HEK293 (cell line): Measurements from ENCODE around the gene ABCF1.

Experiments used
- KLF1 ChIP-seq: fragments of 450-650 bp; formaldehyde crosslinking; IDR thresholded peaks from 2 replicates; pipeline ENCODE4 v1.5.1; 2016; ENCODE audit warnings: missing biosample characterization, missing genetic modification characterization
- KLF8 ChIP-seq: fragments of 450-650 bp; formaldehyde crosslinking; IDR thresholded peaks from 2 replicates; pipeline ENCODE4 v1.5.1; 2016; ENCODE audit warnings: missing biosample characterization, missing genetic modification characterization
- RBAK ChIP-seq: fragments of 450-650 bp; formaldehyde crosslinking; IDR thresholded peaks from 2 replicates; pipeline ENCODE4 v1.5.1; 2016; ENCODE audit warnings: missing biosample characterization, missing genetic modification characterization
- SP7 ChIP-seq: fragments of 450-650 bp; formaldehyde crosslinking; IDR thresholded peaks from 2 replicates; pipeline ENCODE4 v1.5.1; 2016; ENCODE audit warnings: missing biosample characterization, missing genetic modification characterization
- WT1 ChIP-seq: fragments of 450-650 bp; formaldehyde crosslinking; IDR thresholded peaks from 2 replicates; pipeline ENCODE4 v1.5.1; 2016; ENCODE audit warnings: missing biosample characterization, missing genetic modification characterization
- YY2 ChIP-seq: fragments of 450-650 bp; formaldehyde crosslinking; IDR thresholded peaks from 2 replicates; pipeline ENCODE4 v1.5.1; 2016; ENCODE audit warnings: missing biosample characterization, missing genetic modification characterization
- ZBTB17 ChIP-seq: fragments of 450-650 bp; formaldehyde crosslinking; IDR thresholded peaks from 2 replicates; pipeline ENCODE4 v1.5.1; 2016; ENCODE audit warnings: missing biosample characterization, missing genetic modification characterization
- ZBTB48 ChIP-seq: fragments of 450-650 bp; formaldehyde crosslinking; IDR thresholded peaks from 2 replicates; pipeline ENCODE4 v1.5.1; 2016; ENCODE audit warnings: missing biosample characterization, missing genetic modification characterization
- ZFP37 ChIP-seq: fragments of 450-650 bp; formaldehyde crosslinking; IDR thresholded peaks from 2 replicates; pipeline ENCODE4 v1.5.1; 2016; ENCODE audit warnings: missing biosample characterization, missing genetic modification characterization
- ZNF175 ChIP-seq: fragments of 450-650 bp; formaldehyde crosslinking; IDR thresholded peaks from 2 replicates; pipeline ENCODE4 v1.5.1; 2016; ENCODE audit warnings: missing biosample characterization, missing genetic modification characterization
- ZNF214 ChIP-seq: fragments of 450-650 bp; formaldehyde crosslinking; IDR thresholded peaks from 2 replicates; pipeline ENCODE4 v1.5.1; 2017; ENCODE audit warnings: missing biosample characterization, mild to moderate bottlenecking, missing genetic modification characterization, borderline replicate concordance
- ZNF266 ChIP-seq: fragments of 450-650 bp; formaldehyde crosslinking; IDR thresholded peaks from 2 replicates; pipeline ENCODE4 v1.5.1; 2016; ENCODE audit warnings: missing biosample characterization, missing genetic modification characterization, low read depth
- ZNF302 ChIP-seq: fragments of 450-650 bp; formaldehyde crosslinking; IDR thresholded peaks from 2 replicates; pipeline ENCODE4 v1.5.1; 2016; ENCODE audit warnings: missing biosample characterization, missing genetic modification characterization, low read depth
- ZNF324 ChIP-seq: fragments of 450-650 bp; formaldehyde crosslinking; IDR thresholded peaks from 2 replicates; pipeline ENCODE4 v1.5.1; 2016; ENCODE audit warnings: missing biosample characterization, missing genetic modification characterization
- ZNF335 ChIP-seq: fragments of 450-650 bp; formaldehyde crosslinking; conservative IDR thresholded peaks from 2 replicates; pipeline ENCODE4 v1.5.1; 2016; ENCODE audit warnings: missing biosample characterization, missing genetic modification characterization
- ZNF341 ChIP-seq: fragments of 450-650 bp; formaldehyde crosslinking; IDR thresholded peaks from 2 replicates; pipeline ENCODE4; 2016; ENCODE audit warnings: low read depth, missing biosample characterization, missing genetic modification characterization
- ZNF37A ChIP-seq: fragments of 450-650 bp; IDR thresholded peaks from 2 replicates; pipeline ENCODE4 v1.5.1; 2018; ENCODE audit warnings: missing biosample characterization, missing genetic modification characterization
- ZNF521 ChIP-seq: fragments of 450-650 bp; formaldehyde crosslinking; IDR thresholded peaks from 2 replicates; pipeline ENCODE4 v1.5.1; 2017; ENCODE audit warnings: missing biosample characterization, mild to moderate bottlenecking, missing genetic modification characterization
- ZNF530 ChIP-seq: fragments of 450-650 bp; formaldehyde crosslinking; IDR thresholded peaks from 2 replicates; pipeline ENCODE4 v1.5.1; 2016; ENCODE audit warnings: low read depth, missing biosample characterization, missing genetic modification characterization
- ZNF560 ChIP-seq: fragments of 450-650 bp; formaldehyde crosslinking; IDR thresholded peaks from 2 replicates; pipeline ENCODE4 v1.5.1; 2017; ENCODE audit warnings: missing biosample characterization, missing genetic modification characterization, borderline replicate concordance
- ZNF561 ChIP-seq: fragments of 450-650 bp; IDR thresholded peaks from 2 replicates; pipeline ENCODE4 v1.5.1; 2018; ENCODE audit warnings: missing biosample characterization, missing genetic modification characterization, borderline replicate concordance
- ZNF596 ChIP-seq: fragments of 450-650 bp; IDR thresholded peaks from 2 replicates; pipeline ENCODE4 v1.5.0; 2018; ENCODE audit warnings: missing biosample characterization, mild to moderate bottlenecking, missing genetic modification characterization, moderate library complexity
- ZNF626 ChIP-seq: fragments of 450-650 bp; sonication (Bioruptor Pico); formaldehyde crosslinking; IDR thresholded peaks from 2 replicates; pipeline ENCODE4 v1.5.1; 2018; ENCODE audit warnings: missing biosample characterization, missing genetic modification characterization, inconsistent platforms
- ZNF664 ChIP-seq: fragments of 450-650 bp; formaldehyde crosslinking; IDR thresholded peaks from 2 replicates; pipeline ENCODE4 v1.5.1; 2016; ENCODE audit warnings: missing biosample characterization, missing genetic modification characterization
- ZNF677 ChIP-seq: fragments of 450-650 bp; IDR thresholded peaks from 2 replicates; pipeline ENCODE4 v1.5.0; 2018; ENCODE audit warnings: missing biosample characterization, mild to moderate bottlenecking, missing genetic modification characterization, moderate library complexity
- ZNF768 ChIP-seq: fragments of 450-650 bp; formaldehyde crosslinking; IDR thresholded peaks from 2 replicates; pipeline ENCODE4 v1.5.1; 2018; ENCODE audit warnings: missing biosample characterization, mild to moderate bottlenecking, missing genetic modification characterization
- ZNF776 ChIP-seq: fragments of 450-650 bp; formaldehyde crosslinking; IDR thresholded peaks from 2 replicates; pipeline ENCODE4 v1.5.0; 2017; ENCODE audit warnings: missing biosample characterization, missing genetic modification characterization, borderline replicate concordance
- ZNF777 ChIP-seq: fragments of 450-650 bp; formaldehyde crosslinking; IDR thresholded peaks from 2 replicates; pipeline ENCODE4 v1.5.1; 2017; ENCODE audit warnings: missing biosample characterization, missing genetic modification characterization, borderline replicate concordance
- ZSCAN30 ChIP-seq: fragments of 450-650 bp; IDR thresholded peaks from 2 replicates; pipeline ENCODE4 v1.5.1; 2018; ENCODE audit warnings: missing biosample characterization, mild to moderate bottlenecking, missing genetic modification characterization, moderate library complexity
- TF ChIP-seq, protein P1 (sequence below): fragments of 450-650 bp; IDR thresholded peaks from 2 replicates; pipeline ENCODE4 v1.5.1; 2018; ENCODE audit warnings: missing biosample characterization, missing genetic modification characterization
- TF ChIP-seq, protein P2 (sequence below): fragments of 450-650 bp; formaldehyde crosslinking; IDR thresholded peaks from 2 replicates; pipeline ENCODE4 v1.5.1; 2017; ENCODE audit warnings: missing biosample characterization, missing genetic modification characterization
- TF ChIP-seq, protein P3 (sequence below): fragments of 450-650 bp; formaldehyde crosslinking; IDR thresholded peaks from 2 replicates; pipeline ENCODE4 v1.5.1; 2016; ENCODE audit warnings: missing biosample characterization, missing genetic modification characterization, borderline replicate concordance
- TF ChIP-seq, protein P4 (sequence below): fragments of 450-650 bp; formaldehyde crosslinking; IDR thresholded peaks from 2 replicates; pipeline ENCODE4 v1.5.1; 2016; ENCODE audit warnings: missing biosample characterization, missing genetic modification characterization
- TF ChIP-seq, protein P5 (sequence below): fragments of 450-650 bp; formaldehyde crosslinking; IDR thresholded peaks from 2 replicates; pipeline ENCODE4 v1.5.1; 2017; ENCODE audit warnings: missing biosample characterization, missing genetic modification characterization

ABCF1 gene

DNA sequence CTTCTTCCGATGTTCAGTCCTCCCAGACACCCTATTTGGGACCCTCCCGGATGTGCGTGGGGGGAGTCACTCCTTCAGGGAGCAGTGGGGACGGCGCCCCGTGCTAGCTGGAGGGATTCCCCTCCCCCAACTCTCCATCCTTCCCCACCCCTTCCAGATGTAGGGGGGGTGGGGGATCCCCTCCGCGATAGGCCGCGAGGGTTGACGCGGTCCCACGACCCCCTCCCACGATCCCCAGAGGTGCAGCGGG is 15.5 kb upstream of the ABCF1 start (continued):
- TF ChIP-seq, protein P1, sequence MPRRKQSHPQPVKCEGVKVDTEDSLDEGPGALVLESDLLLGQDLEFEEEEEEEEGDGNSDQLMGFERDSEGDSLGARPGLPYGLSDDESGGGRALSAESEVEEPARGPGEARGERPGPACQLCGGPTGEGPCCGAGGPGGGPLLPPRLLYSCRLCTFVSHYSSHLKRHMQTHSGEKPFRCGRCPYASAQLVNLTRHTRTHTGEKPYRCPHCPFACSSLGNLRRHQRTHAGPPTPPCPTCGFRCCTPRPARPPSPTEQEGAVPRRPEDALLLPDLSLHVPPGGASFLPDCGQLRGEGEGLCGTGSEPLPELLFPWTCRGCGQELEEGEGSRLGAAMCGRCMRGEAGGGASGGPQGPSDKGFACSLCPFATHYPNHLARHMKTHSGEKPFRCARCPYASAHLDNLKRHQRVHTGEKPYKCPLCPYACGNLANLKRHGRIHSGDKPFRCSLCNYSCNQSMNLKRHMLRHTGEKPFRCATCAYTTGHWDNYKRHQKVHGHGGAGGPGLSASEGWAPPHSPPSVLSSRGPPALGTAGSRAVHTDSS (tag by site-specific recombination), result no peak
- TF ChIP-seq ZSCAN30 (tag by site-specific recombination), result no peak
- TF ChIP-seq, protein P2, sequence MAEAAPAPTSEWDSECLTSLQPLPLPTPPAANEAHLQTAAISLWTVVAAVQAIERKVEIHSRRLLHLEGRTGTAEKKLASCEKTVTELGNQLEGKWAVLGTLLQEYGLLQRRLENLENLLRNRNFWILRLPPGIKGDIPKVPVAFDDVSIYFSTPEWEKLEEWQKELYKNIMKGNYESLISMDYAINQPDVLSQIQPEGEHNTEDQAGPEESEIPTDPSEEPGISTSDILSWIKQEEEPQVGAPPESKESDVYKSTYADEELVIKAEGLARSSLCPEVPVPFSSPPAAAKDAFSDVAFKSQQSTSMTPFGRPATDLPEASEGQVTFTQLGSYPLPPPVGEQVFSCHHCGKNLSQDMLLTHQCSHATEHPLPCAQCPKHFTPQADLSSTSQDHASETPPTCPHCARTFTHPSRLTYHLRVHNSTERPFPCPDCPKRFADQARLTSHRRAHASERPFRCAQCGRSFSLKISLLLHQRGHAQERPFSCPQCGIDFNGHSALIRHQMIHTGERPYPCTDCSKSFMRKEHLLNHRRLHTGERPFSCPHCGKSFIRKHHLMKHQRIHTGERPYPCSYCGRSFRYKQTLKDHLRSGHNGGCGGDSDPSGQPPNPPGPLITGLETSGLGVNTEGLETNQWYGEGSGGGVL (tag by site-specific recombination), result peak; percentile 50
- TF ChIP-seq, protein P3, sequence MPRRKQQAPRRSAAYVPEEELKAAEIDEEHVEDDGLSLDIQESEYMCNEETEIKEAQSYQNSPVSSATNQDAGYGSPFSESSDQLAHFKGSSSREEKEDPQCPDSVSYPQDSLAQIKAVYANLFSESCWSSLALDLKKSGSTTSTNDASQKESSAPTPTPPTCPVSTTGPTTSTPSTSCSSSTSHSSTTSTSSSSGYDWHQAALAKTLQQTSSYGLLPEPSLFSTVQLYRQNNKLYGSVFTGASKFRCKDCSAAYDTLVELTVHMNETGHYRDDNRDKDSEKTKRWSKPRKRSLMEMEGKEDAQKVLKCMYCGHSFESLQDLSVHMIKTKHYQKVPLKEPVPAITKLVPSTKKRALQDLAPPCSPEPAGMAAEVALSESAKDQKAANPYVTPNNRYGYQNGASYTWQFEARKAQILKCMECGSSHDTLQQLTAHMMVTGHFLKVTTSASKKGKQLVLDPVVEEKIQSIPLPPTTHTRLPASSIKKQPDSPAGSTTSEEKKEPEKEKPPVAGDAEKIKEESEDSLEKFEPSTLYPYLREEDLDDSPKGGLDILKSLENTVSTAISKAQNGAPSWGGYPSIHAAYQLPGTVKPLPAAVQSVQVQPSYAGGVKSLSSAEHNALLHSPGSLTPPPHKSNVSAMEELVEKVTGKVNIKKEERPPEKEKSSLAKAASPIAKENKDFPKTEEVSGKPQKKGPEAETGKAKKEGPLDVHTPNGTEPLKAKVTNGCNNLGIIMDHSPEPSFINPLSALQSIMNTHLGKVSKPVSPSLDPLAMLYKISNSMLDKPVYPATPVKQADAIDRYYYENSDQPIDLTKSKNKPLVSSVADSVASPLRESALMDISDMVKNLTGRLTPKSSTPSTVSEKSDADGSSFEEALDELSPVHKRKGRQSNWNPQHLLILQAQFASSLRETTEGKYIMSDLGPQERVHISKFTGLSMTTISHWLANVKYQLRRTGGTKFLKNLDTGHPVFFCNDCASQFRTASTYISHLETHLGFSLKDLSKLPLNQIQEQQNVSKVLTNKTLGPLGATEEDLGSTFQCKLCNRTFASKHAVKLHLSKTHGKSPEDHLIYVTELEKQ (tag by site-specific recombination), result no peak
- TF ChIP-seq ZNF266, result no peak
- no peak for TF ChIP-seq ZNF214 (tag by site-specific recombination)
- no peak for TF ChIP-seq ZNF561 (tag by site-specific recombination)
- TF ChIP-seq, protein P4, sequence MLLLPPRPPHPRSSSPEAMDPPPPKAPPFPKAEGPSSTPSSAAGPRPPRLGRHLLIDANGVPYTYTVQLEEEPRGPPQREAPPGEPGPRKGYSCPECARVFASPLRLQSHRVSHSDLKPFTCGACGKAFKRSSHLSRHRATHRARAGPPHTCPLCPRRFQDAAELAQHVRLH (tag by site-specific recombination), result no peak
- no peak for TF ChIP-seq ZNF37A (tag by site-specific recombination)
- TF ChIP-seq SP7, result no peak
- TF ChIP-seq ZNF768 (tag by site-specific recombination), result no peak
- TF ChIP-seq ZNF626 (tag by site-specific recombination), result no peak
- no peak for TF ChIP-seq ZNF521 (tag by site-specific recombination)
- TF ChIP-seq RBAK (tag by site-specific recombination), result no peak
- no peak for TF ChIP-seq ZNF560 (tag by site-specific recombination)
- TF ChIP-seq ZNF664 (tag by site-specific recombination), result no peak
- TF ChIP-seq ZNF596 (tag by site-specific recombination), result no peak
- no peak for TF ChIP-seq ZNF776
- no peak for TF ChIP-seq ZNF777 (tag by site-specific recombination)
- TF ChIP-seq ZBTB48 (tag by site-specific recombination), result peak; percentile 67; the same call in 1 of the 2 replicates
- TF ChIP-seq ZNF302 (tag by site-specific recombination), result no peak
- TF ChIP-seq, protein P5, sequence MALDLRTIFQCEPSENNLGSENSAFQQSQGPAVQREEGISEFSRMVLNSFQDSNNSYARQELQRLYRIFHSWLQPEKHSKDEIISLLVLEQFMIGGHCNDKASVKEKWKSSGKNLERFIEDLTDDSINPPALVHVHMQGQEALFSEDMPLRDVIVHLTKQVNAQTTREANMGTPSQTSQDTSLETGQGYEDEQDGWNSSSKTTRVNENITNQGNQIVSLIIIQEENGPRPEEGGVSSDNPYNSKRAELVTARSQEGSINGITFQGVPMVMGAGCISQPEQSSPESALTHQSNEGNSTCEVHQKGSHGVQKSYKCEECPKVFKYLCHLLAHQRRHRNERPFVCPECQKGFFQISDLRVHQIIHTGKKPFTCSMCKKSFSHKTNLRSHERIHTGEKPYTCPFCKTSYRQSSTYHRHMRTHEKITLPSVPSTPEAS (tag by site-specific recombination), result no peak
- TF ChIP-seq KLF8 (tag by site-specific recombination), result no peak
- 0 out of 2 replicates have a peak, but pooled peaks have one; percentile 62 for TF ChIP-seq ZFP37 (tag by site-specific recombination)
- TF ChIP-seq ZBTB17 (tag by site-specific recombination), result no peak
- TF ChIP-seq YY2 (tag by site-specific recombination), result no peak
- TF ChIP-seq ZNF530 (tag by site-specific recombination), result no peak
- TF ChIP-seq ZNF324 (tag by site-specific recombination), result no peak
- TF ChIP-seq ZNF175 (tag by site-specific recombination), result no peak
- no peak for TF ChIP-seq ZNF677
- peak; percentile 26 for TF ChIP-seq WT1
- TF ChIP-seq ZNF341, result peak; percentile 49; the same call in 1 of the 2 replicates
- TF ChIP-seq KLF1 (tag by site-specific recombination), result no peak
- TF ChIP-seq ZNF335 (tag by site-specific recombination), result no peak
